ENCODE measurements around the gene ABCC4. TPM values are rescaled to one million over a fixed set of nuclear protein-coding genes. Genes with fewer than 3 reads are reported as not detected.

The ABCC4 gene
- total RNA-seq, 6 experiments from 2014 or later: 1.1 to 4.9 (median 3.8) TPM

DNA sequence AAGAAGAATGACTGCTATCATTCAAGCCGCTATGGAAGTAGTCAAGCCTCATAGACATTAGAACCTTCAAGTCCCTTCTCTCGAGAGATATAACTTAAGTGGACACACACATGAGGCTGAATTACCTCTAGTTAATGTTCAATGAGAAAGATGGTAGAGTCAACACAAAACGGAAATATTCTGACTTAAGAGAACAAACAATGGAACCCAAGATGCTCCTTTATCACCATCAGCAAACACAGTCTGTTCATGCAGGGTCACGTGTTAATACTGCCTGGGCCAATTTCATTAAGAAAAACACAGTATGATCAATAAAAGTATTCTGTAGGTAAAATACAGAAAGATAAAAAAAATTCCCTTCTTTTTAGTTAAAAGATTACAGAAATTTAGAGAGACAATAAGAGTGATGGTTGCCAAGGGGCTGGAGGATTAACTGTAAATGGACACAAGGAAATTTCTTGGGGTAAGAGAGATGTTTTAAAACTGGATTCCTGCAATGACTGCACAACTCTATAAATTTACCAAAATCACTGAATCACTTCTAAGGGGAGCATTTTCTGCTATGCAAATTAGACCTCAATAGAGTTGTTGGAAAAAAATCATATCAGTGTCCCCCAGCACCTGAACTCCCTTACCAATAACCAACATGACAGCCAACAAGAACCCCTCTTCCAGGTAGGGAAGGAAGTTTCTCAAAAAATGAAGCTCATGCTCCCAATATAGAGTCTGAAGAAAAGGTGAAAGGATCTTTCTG, 256.6 kb downstream of the ABCC4 start:
- WGBS (ENCODE audit: insufficient coverage, low coverage, low lambda C conversion rate, missing lambda C conversion rate): 49% methylated on average over 4 of the region's 4 CpGs
- H3K27me3 ChIP-seq: no peaks in the 10 kb centered on the region
- DNase-seq (no peak), ATAC-seq (no peak)
- no peak overlapping the region for H3K27ac ChIP-seq
- H3K36me3 ChIP-seq: no peaks in the 10 kb centered on the region
- TF ChIP-seq POLR2A (IDR thresholded peaks at IDR 0.05): no peak
- TF ChIP-seq, protein P1, sequence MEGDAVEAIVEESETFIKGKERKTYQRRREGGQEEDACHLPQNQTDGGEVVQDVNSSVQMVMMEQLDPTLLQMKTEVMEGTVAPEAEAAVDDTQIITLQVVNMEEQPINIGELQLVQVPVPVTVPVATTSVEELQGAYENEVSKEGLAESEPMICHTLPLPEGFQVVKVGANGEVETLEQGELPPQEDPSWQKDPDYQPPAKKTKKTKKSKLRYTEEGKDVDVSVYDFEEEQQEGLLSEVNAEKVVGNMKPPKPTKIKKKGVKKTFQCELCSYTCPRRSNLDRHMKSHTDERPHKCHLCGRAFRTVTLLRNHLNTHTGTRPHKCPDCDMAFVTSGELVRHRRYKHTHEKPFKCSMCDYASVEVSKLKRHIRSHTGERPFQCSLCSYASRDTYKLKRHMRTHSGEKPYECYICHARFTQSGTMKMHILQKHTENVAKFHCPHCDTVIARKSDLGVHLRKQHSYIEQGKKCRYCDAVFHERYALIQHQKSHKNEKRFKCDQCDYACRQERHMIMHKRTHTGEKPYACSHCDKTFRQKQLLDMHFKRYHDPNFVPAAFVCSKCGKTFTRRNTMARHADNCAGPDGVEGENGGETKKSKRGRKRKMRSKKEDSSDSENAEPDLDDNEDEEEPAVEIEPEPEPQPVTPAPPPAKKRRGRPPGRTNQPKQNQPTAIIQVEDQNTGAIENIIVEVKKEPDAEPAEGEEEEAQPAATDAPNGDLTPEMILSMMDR (IDR thresholded peaks at IDR 0.05): no peak
- no peaks in the 10 kb centered on the region for H3K4me1 ChIP-seq
- intact Hi-C loops (cut with DNase I): no loop called here
- no peaks in the 10 kb centered on the region for H3K9me3 ChIP-seq
- H3K4me3 ChIP-seq: no peak overlapping the region

- DNase-seq: no peak
- TF ChIP-seq POLR2A (IDR thresholded peaks at IDR 0.05): no peak
- TF ChIP-seq, protein P1 (IDR thresholded peaks at IDR 0.05): no peak
- Histone ChIP-seq H3K4me1 (no peaks in the 10 kb centered on the region), H3K4me3 (no peak overlapping the region), H3K9me3 (no peaks in the 10 kb centered on the region), H3K27ac (no peak overlapping the region), H3K36me3 (no peaks in the 10 kb centered on the region), H3K27me3 (no peaks in the 10 kb centered on the region)
- no peak for ATAC-seq
- 80% methylated on average over 2 of the region's 2 CpGs for WGBS (ENCODE audit: insufficient coverage, low coverage, low lambda C conversion rate, missing lambda C conversion rate)
- intact Hi-C loops (cut with DNase I): no loop called here
Observed at GRCh38 chr13:95039415-95039814, 261.8 kb downstream of the ABCC4 start.

DNA sequence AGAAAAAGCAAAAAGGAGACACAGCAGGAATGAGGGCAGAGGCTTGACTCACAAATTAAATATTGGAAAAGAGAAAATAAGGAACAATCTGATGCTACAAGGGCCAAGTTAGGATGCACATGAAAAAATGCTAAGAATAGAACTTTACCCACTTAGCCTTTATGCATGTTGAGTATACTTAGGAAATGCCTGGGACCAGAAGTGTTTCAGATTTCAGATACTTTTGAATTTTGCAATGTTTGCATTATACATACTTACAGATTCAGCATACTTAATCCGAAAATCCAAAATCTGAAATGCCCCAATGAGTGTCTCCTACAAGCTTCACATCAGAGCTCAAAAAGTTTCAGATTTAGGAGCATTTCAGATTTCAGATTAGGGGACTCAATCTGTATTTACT, 262.3 kb downstream of the ABCC4 start:
- intact Hi-C loops (cut with DNase I): no loop called here
- ATAC-seq (no peak), DNase-seq (no peak)
- Histone ChIP-seq H3K4me3 (no peak overlapping the region), H3K27me3 (no peaks in the 10 kb centered on the region), H3K27ac (no peak overlapping the region), H3K36me3 (no peaks in the 10 kb centered on the region), H3K9me3 (no peaks in the 10 kb centered on the region), H3K4me1 (no peaks in the 10 kb centered on the region)
- WGBS (ENCODE audit: insufficient coverage, low coverage, low lambda C conversion rate, missing lambda C conversion rate): 100% methylated on average over 1 of the region's 1 CpG
- TF ChIP-seq POLR2A (IDR thresholded peaks at IDR 0.05): no peak
- TF ChIP-seq, protein P1 (IDR thresholded peaks at IDR 0.05): no peak

DNA sequence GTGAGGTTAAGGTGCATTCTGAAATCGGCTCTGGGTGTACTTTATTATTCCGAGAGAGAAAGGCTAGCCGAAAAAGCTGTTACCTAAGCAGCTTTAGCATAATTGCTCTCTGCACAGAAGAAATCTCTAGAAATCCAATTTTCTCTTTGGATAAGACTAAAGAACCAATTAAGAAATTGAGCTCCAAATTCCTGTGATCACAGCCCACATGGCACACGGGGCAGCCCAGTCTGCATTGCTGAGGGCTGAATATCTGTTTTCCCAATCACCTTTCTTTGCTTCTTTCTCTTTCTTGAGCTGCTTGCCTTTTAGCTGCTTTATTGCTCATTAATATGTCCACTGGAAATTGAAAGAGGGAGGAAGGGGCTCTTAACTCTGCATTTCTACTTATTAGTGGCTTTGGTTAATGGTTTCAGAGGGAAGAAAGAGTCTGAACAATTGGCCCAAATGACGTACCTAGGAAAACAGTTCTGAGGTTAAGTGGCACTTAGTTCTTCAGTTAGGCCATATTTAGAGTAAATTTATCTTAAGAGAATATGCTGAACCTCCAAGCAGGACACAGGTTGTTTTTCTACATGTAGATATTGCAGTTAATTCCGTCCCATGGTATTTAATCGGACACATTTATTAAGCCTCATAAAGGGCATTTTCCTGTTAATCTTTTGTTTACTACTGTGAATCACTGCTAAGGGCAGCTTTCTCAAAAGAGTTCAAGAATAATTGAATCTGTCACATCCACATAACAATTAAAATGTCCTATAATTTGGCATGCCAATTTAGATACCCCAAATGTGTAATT, 265.7 kb downstream of the ABCC4 start:
- 94% methylated on average over 7 of the region's 7 CpGs for WGBS (ENCODE audit: insufficient coverage, low coverage, low lambda C conversion rate, missing lambda C conversion rate)
- Histone ChIP-seq H3K27ac (no peak overlapping the region), H3K36me3 (no peaks in the 10 kb centered on the region), H3K27me3 (no peaks in the 10 kb centered on the region), H3K4me3 (no peak overlapping the region), H3K9me3 (no peaks in the 10 kb centered on the region), H3K4me1 (no peaks in the 10 kb centered on the region)
- TF ChIP-seq POLR2A (IDR thresholded peaks at IDR 0.05): no peak
- TF ChIP-seq, protein P1 (IDR thresholded peaks at IDR 0.05): no peak
- intact Hi-C loops (cut with DNase I): no loop called here
- DNase-seq: no peak
- no peak for ATAC-seq
